ENCODE measurements around the gene SMAD3. TPM values are rescaled to one million over a fixed set of nuclear protein-coding genes. Genes with fewer than 3 reads are reported as not detected.

The SMAD3 gene
- total RNA-seq, 2 donors from 2014 or later: 13.5 to 47.4 TPM

GRCh38 chr15:67040277-67040676, 25.1 kb upstream of the SMAD3 start:
- DNase-seq (ENCODE audit: low spot score): no peak
- H3K4me1 Mint-ChIP-seq (ENCODE audit: low read depth in 2 of 2): peaks cover 29 to 35% of the 10 kb centered on the region in 2 donors
- H3K4me3 Mint-ChIP-seq: no peak overlapping the region
- H3K27ac Mint-ChIP-seq: no peak overlapping the region
- H3K27me3 Mint-ChIP-seq: peaks cover 7 to 9% of the 10 kb centered on the region in 2 donors
- no peaks in the 10 kb centered on the region for H3K9me3 Mint-ChIP-seq
- no peak for ATAC-seq
- H3K36me3 Mint-ChIP-seq: no peaks in the 10 kb centered on the region

- H3K27me3 Mint-ChIP-seq: peaks cover 7 to 9% of the 10 kb centered on the region in 2 donors
- peak in 1 of 2 donors; percentile 48 for ATAC-seq
- H3K4me1 Mint-ChIP-seq (ENCODE audit: low read depth in 2 of 2): peaks cover 26 to 35% of the 10 kb centered on the region in 2 donors
- H3K36me3 Mint-ChIP-seq: no peaks in the 10 kb centered on the region
- H3K9me3 Mint-ChIP-seq: no peaks in the 10 kb centered on the region
- no peak overlapping the region for H3K4me3 Mint-ChIP-seq
- no peak for DNase-seq (ENCODE audit: low spot score)
- H3K27ac Mint-ChIP-seq: peak overlapping the region in 1 of 2 donors; percentile 14
These were observed 22.8 kb upstream of the SMAD3 start for GRCh38 chr15:67042551-67043142.

- no peak overlapping the region for H3K27ac Mint-ChIP-seq
- H3K4me1 Mint-ChIP-seq (ENCODE audit: low read depth in 2 of 2): peaks cover 13 to 26% of the 10 kb centered on the region in 2 donors
- no peaks in the 10 kb centered on the region for H3K36me3 Mint-ChIP-seq
- H3K9me3 Mint-ChIP-seq: no peaks in the 10 kb centered on the region
- no peak for DNase-seq (ENCODE audit: low spot score)
- no peak overlapping the region for H3K4me3 Mint-ChIP-seq
- H3K27me3 Mint-ChIP-seq: peaks cover 7 to 9% of the 10 kb centered on the region in 2 donors
- ATAC-seq: no peak
These were observed 21.2 kb upstream of the SMAD3 start for GRCh38 chr15:67043939-67044771.

- Mint-ChIP-seq H3K9me3 (no peaks in the 10 kb centered on the region), H3K27ac (no peak overlapping the region), H3K4me3 (no peak overlapping the region), H3K27me3 (peaks cover 4 to 7% of the 10 kb centered on the region in 2 donors), H3K36me3 (no peaks in the 10 kb centered on the region), H3K4me1 (ENCODE audit: low read depth in 2 of 2) (peaks cover 13 to 21% of the 10 kb centered on the region in 2 donors)
- ATAC-seq: no peak
- DNase-seq (ENCODE audit: low spot score): no peak
These were observed 18.2 kb upstream of the SMAD3 start for GRCh38 chr15:67047149-67047661.

- no peak overlapping the region for H3K27ac Mint-ChIP-seq
- peaks cover 10 to 14% of the 10 kb centered on the region in 2 donors for H3K4me1 Mint-ChIP-seq (ENCODE audit: low read depth in 2 of 2)
- ATAC-seq (no peak), DNase-seq (ENCODE audit: low spot score) (no peak)
- no peaks in the 10 kb centered on the region for H3K9me3 Mint-ChIP-seq
- H3K27me3 Mint-ChIP-seq: peaks cover 0 to 4% of the 10 kb centered on the region in 2 donors
- H3K36me3 Mint-ChIP-seq: no peaks in the 10 kb centered on the region
- no peak overlapping the region for H3K4me3 Mint-ChIP-seq
These were observed 16.8 kb upstream of the SMAD3 start for GRCh38 chr15:67048281-67049279.

GRCh38 chr15:67049351-67050044, 15.9 kb upstream of the SMAD3 start:
- Mint-ChIP-seq H3K27ac (no peak overlapping the region), H3K9me3 (no peaks in the 10 kb centered on the region), H3K4me1 (ENCODE audit: low read depth in 2 of 2) (peaks cover 13 to 16% of the 10 kb centered on the region in 2 donors), H3K36me3 (no peaks in the 10 kb centered on the region), H3K4me3 (no peak overlapping the region), H3K27me3 (peaks cover 0 to 4% of the 10 kb centered on the region in 2 donors)
- DNase-seq (ENCODE audit: low spot score): no peak
- no peak for ATAC-seq

GRCh38 chr15:67050062-67050461, 15.3 kb upstream of the SMAD3 start:
- Mint-ChIP-seq H3K27me3 (peaks cover 0 to 4% of the 10 kb centered on the region in 2 donors), H3K9me3 (no peaks in the 10 kb centered on the region), H3K4me3 (no peak overlapping the region), H3K4me1 (ENCODE audit: low read depth in 2 of 2) (peaks cover 16 to 17% of the 10 kb centered on the region in 2 donors), H3K27ac (no peak overlapping the region), H3K36me3 (no peaks in the 10 kb centered on the region)
- no peak for ATAC-seq
- DNase-seq (ENCODE audit: low spot score): no peak

- peaks cover 16 to 17% of the 10 kb centered on the region in 2 donors for H3K4me1 Mint-ChIP-seq (ENCODE audit: low read depth in 2 of 2)
- DNase-seq (ENCODE audit: low spot score): no peak
- ATAC-seq: no peak
- H3K9me3 Mint-ChIP-seq: no peaks in the 10 kb centered on the region
- H3K27me3 Mint-ChIP-seq: peaks cover 0 to 4% of the 10 kb centered on the region in 2 donors
- no peak overlapping the region for H3K4me3 Mint-ChIP-seq
- no peaks in the 10 kb centered on the region for H3K36me3 Mint-ChIP-seq
- H3K27ac Mint-ChIP-seq: no peak overlapping the region
These were observed 14.8 kb upstream of the SMAD3 start for GRCh38 chr15:67050522-67051087.

- no peak overlapping the region for H3K4me3 Mint-ChIP-seq
- peaks cover 22% of the 10 kb centered on the region in 2 donors for H3K4me1 Mint-ChIP-seq (ENCODE audit: low read depth in 2 of 2)
- H3K27ac Mint-ChIP-seq: no peak overlapping the region
- no peaks in the 10 kb centered on the region for H3K9me3 Mint-ChIP-seq
- H3K27me3 Mint-ChIP-seq: peaks cover 0 to 4% of the 10 kb centered on the region in 2 donors
- DNase-seq (ENCODE audit: low spot score) (no peak), ATAC-seq (no peak)
- H3K36me3 Mint-ChIP-seq: no peaks in the 10 kb centered on the region
These were observed 14.0 kb upstream of the SMAD3 start for GRCh38 chr15:67051088-67052045.

- DNase-seq (ENCODE audit: low spot score) (no peak), ATAC-seq (peak in 1 of 2 donors; percentile 61)
- H3K36me3 Mint-ChIP-seq: no peaks in the 10 kb centered on the region
- H3K4me1 Mint-ChIP-seq (ENCODE audit: low read depth in 2 of 2): peaks cover 26 to 31% of the 10 kb centered on the region in 2 donors
- H3K27ac Mint-ChIP-seq: no peak overlapping the region
- peaks cover 0 to 4% of the 10 kb centered on the region in 2 donors for H3K27me3 Mint-ChIP-seq
- no peak overlapping the region for H3K4me3 Mint-ChIP-seq
- no peaks in the 10 kb centered on the region for H3K9me3 Mint-ChIP-seq
These were observed 10.7 kb upstream of the SMAD3 start for GRCh38 chr15:67054676-67055075.

- Mint-ChIP-seq H3K27me3 (peaks cover 10% of the 10 kb centered on the region in 2 donors), H3K9me3 (no peaks in the 10 kb centered on the region), H3K4me3 (no peak overlapping the region), H3K27ac (no peak overlapping the region), H3K36me3 (no peaks in the 10 kb centered on the region), H3K4me1 (ENCODE audit: low read depth in 2 of 2) (peaks cover 25 to 31% of the 10 kb centered on the region in 2 donors)
- DNase-seq (ENCODE audit: low spot score) (no peak), ATAC-seq (peak in 1 of 2 donors; percentile 6)
These were observed 6.3 kb upstream of the SMAD3 start for GRCh38 chr15:67059127-67059553.
